OCI-LY3 (cell line): Measurements from ENCODE around the gene OR4A47.
"Not testable (repeated sequence)": the region's sequence is repeated elsewhere in the genome, so short reads cannot be mapped to it uniquely, and the experiment has no call there.

ENCODE experiments used
- CTCF ChIP-seq: fragments of 200-600, 300-600 bp; sonication (generic); IDR thresholded peaks from 2 replicates; pipeline ENCODE4 v1.5.1; 2014; ENCODE audit warnings: antibody characterized with exemption, low read length, low read depth
- EZH2phosphoT487 ChIP-seq: fragments of 200-600 bp; shearing (Covaris generic); IDR thresholded peaks from 2 replicates; pipeline ENCODE4 v1.6.1; 2018; ENCODE audit warnings: antibody characterized with exemption, mixed run types, low read depth

GRCh38 chr11:48488493-48488892 lies at the start of gene OR4A47:
- not testable (repeated sequence) for TF ChIP-seq CTCF, EZH2phosphoT487
